8988T (cell line): ENCODE results near the gene HBM.
"Not testable (repeated sequence)": the region's sequence is repeated elsewhere in the genome, so short reads cannot be mapped to it uniquely, and the experiment has no call there.

ENCODE experiments used
- DNase-seq: peaks from one replicate; pipeline ENCODE4 v3.0.0; 2011

Gene HBM

GRCh38 chr16:149024-149660 is 16.6 kb upstream of the HBM start:
- no peak for DNase-seq

GRCh38 chr16:152141-153128 is 13.3 kb upstream of the HBM start, which contains the start of gene HBZ:
Gene HBZ, plus strand, starts transcription at chr16:152644. Its CDS starts 266 bp downstream, at chr16:152910.
- no peak for DNase-seq

- DNase-seq: not testable (repeated sequence)
Measured at GRCh38 chr16:153129-153521, 12.7 kb upstream of the HBM start.

DNA sequence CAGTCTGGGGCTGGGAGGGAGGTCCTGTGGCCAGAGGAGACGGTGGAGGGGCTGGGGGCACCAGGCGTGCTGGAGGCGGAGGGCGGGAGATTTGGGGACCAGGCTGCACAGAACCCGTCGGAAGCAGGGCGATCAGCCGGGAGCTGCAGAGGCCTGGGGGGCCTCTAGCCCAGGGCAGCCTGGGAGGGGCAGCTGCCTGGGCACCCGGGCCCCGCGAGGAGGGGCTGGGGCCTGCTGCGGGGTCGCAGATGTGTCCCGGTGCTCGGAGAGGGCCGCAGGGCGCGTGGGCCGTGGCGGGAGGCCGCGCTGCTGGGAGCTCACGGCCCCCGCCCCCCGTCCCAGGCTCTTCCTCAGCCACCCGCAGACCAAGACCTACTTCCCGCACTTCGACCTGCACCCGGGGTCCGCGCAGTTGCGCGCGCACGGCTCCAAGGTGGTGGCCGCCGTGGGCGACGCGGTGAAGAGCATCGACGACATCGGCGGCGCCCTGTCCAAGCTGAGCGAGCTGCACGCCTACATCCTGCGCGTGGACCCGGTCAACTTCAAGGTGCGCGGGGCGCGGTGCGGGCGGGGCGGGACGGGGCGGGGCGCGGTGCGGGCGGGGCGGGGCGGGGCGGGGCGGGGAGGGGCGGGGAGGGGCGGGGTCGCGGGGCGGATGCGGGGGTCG is 12.1 kb upstream of the HBM start:
- not testable (repeated sequence) for DNase-seq

DNA sequence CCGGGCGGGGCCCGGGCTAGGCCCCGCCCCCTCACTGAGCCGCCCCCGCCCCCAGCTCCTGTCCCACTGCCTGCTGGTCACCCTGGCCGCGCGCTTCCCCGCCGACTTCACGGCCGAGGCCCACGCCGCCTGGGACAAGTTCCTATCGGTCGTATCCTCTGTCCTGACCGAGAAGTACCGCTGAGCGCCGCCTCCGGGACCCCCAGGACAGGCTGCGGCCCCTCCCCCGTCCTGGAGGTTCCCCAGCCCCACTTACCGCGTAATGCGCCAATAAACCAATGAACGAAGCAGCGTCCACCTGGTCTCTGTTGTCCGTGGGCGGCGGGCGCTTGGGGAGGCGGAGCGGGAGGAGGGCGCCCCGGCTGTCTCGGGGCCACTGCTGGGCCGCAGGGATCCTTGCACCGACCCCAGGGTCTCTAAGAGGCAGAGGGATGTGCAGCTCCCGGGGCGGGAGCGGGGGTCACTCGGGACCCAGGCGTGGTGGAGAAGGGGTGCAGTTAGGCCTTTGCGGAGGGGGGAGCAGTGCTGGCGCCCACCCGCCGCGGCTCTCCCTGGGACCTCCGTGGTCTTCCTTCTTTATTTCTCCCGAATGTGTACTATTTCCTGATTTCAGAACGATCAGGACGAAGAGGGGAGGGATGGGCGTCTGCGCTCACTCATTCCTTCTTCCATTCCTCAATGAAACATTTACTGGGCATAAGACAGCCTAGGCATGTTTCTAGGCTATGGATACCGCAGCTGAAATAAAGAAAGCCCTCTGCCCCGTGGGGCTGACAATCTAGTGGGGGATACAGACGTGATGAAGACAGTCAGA is 11.4 kb upstream of the HBM start:
- no peak for DNase-seq

GRCh38 chr16:155031-155398 is 10.8 kb upstream of the HBM start:
- DNase-seq: no peak

DNA sequence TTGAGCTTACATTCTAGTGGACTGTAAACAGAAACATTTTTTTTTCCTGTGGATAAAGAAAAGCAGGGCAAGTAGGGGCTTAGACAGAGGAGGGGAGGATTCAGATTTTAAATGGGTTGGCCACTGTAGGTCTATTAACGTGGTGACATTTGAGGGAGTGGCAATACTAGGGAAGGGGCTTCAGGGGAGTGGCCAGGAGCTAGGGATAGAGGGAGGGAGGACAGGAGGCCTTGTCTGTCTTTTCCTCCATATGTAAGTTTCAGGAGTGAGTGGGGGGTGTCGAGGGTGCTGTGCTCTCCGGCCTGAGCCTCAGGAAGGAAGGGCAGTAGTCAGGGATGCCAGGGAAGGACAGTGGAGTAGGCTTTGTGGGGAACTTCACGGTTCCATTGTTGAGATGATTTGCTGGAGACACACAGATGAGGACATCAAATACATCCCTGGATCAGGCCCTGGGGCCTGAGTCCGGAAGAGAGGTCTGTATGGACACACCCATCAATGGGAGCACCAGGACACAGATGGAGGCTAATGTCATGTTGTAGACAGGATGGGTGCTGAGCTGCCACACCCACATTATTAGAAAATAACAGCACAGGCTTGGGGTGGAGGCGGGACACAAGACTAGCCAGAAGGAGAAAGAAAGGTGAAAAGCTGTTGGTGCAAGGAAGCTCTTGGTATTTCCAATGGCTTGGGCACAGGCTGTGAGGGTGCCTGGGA is 6.5 kb upstream of the HBM start:
- DNase-seq: no peak

DNA sequence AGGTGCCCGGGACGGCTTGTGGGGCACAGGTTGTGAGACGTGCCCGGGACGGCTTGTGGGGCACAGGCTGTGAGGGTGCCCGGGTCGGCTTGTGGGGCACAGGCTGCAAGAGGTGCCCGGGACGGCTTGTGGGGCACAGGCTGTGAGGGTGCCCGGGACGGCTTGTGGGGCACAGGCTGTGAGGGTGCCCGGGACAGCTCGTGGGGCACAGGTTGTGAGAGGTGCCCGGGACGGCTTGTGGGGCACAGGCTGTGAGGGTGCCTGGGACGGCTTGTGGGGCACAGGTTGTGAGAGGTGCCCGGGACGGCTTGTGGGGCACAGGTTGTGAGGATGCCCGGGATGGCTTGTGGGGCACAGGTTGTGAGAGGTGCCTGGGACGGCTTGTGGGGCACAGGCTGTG is 5.5 kb upstream of the HBM start:
- DNase-seq: not testable (repeated sequence)

DNA sequence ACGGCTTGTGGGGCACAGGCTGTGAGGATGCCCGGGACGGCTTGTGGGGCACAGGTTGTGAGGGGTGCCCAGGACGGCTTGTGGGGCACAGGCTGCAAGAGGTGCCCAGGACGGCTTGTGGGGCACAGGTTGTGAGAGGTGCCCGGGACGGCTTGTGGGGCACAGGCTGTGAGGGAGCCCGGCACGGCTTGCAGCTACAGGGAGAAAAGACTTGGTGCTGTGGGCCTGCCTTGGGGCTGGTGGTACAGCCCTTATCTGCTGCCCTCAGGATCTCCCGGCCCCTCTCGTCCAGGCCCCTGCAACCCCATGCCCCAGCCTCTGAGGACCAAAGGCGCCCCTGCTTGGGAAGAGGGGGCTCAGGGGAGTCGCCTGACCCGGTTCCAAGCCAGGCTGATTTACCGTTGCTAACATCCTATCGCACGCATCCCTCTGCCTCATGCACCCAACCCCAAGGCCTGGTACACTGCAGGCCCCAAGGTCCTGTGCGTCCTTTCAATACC is 5.0 kb upstream of the HBM start:
- DNase-seq: no peak

DNA sequence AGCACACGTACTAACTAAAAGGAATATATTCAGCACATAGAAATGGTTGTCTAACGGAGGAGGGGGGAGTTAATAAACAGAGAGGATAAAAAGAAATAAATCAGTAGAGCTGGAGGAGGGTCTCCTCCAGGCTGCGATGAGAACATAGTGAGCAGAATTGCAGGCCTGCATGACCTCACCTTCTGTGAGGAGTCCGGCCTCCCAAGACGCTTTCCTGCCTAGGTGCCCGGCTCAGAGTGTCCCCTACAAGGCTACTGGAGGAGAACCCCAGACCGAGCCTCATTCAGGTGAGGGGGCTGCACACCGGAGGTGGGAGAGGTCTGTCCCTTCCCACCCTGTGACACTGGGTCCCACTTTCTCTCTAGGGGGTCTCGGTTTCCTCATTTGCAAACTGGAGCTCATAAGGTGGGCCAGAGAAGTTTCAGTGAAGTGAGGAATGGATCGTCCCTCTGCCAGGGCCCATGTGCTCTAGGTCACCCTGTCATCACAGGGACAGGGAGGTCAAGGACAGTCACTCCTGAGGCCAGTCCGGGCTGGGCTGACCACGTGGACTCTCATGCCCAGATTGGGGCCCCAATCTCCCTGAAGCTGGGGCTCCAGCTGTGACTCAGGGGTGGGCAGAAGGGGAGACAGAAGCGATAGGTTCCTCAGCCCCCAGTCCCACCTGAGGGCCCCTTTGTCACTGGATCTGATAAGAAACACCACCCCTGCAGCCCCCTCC is 3.3 kb upstream of the HBM start:
- DNase-seq: no peak

GRCh38 chr16:163139-163538 is 2.6 kb upstream of the HBM start:
- DNase-seq: not testable (repeated sequence)

- not testable (repeated sequence) for DNase-seq
Measured at GRCh38 chr16:163696-164095, 2.1 kb upstream of the HBM start.

DNA sequence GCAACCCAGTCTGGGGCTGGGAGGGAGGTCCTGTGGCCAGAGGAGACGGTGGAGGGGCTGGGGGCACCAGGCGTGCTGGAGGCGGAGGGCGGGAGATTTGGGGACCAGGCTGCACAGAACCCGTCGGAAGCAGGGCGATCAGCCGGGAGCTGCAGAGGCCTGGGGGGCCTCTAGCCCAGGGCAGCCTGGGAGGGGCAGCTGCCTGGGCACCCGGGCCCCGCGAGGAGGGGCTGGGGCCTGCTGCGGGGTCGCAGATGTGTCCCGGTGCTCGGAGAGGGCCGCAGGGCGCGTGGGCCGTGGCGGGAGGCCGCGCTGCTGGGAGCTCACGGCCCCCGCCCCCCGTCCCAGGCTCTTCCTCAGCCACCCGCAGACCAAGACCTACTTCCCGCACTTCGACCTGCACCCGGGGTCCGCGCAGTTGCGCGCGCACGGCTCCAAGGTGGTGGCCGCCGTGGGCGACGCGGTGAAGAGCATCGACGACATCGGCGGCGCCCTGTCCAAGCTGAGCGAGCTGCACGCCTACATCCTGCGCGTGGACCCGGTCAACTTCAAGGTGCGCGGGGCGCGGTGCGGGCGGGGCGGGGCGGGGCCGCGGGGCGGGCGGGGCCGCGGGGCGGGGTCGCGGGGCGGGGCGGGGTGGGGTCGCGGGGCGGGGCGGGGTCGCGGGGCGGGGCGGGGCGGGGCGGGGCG is 1.5 kb upstream of the HBM start:
- DNase-seq: not testable (repeated sequence)

- no peak for DNase-seq
Measured at GRCh38 chr16:164827-165538, 795 bp upstream of the HBM start.

DNA sequence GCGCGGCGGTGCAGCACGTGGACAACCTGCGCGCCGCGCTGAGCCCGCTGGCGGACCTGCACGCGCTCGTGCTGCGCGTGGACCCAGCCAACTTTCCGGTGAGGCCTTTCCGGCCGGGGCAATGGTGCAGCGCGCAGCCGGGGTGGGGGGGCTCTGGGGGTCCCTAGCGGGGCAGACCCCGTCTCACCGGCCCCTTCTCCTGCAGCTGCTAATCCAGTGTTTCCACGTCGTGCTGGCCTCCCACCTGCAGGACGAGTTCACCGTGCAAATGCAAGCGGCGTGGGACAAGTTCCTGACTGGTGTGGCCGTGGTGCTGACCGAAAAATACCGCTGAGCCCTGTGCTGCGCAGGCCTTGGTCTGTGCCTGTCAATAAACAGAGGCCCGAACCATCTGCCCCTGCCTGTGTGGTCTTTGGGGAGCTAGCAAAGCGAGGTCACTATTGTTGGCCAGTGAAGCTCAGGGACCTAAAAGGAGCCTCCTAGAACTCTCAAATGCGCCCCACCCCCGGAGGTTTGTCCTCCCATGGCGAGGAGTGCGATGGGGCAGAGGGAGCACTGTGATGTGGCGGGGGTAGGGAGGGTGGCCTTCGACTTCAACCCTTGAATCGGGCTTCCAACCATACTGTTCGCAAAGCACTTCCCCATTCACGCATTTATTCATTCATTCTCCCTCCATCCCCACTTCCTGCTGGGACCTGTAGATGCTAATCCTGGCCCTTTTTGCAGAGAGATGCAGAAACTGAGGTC is 770 bp downstream of the HBM start:
- DNase-seq: no peak

GRCh38 chr16:167122-167690 is 1.4 kb downstream of the HBM start:
- no peak for DNase-seq

DNA sequence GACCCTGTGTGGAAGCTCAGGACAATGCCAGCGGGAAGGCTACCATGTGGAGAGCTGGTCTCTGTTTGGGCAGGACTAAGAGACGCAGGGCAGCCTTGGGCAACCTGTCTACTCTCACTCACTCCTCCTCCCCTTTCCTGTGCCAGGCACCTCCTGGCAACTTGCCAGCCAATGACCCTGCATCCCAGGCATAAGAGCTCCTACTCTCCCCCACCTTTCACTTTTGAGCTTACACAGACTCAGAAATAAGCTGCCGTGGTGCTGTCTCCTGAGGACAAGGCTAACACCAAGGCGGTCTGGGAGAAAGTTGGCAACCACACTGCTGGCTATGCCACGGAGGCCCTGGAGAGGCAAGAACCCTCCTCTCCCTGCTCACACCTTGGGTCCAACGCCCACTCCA is 2.6 kb downstream of the HBM start:
- DNase-seq: no peak

GRCh38 chr16:169014-169413 is 3.2 kb downstream of the HBM start:
- DNase-seq: no peak

DNA sequence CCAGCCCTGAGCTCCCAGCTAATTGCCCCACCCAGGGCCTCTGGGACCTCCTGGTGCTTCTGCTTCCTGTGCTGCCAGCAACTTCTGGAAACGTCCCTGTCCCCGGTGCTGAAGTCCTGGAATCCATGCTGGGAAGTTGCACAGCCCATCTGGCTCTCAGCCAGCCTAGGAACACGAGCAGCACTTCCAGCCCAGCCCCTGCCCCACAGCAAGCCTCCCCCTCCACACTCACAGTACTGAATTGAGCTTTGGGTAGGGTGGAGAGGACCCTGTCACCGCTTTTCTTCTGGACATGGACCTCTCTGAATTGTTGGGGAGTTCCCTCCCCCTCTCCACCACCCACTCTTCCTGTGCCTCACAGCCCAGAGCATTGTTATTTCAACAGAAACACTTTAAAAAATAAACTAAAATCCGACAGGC is 4.3 kb downstream of the HBM start:
- not testable (repeated sequence) for DNase-seq
